ENCODE results near the gene NAPEPLD. TPM values are rescaled to one million over a fixed set of nuclear protein-coding genes. Genes with fewer than 3 reads are reported as not detected.
A peak's percentile ranks its signal among the peaks of the same experiment; 100 is the strongest.
"Not testable (repeated sequence)": the region's sequence is repeated elsewhere in the genome, so short reads cannot be mapped to it uniquely, and the experiment has no call there.

The NAPEPLD gene
- total RNA-seq, 3 donors from 2014 or later, result 43.9 to 71.0 (median 45.9) TPM

DNA sequence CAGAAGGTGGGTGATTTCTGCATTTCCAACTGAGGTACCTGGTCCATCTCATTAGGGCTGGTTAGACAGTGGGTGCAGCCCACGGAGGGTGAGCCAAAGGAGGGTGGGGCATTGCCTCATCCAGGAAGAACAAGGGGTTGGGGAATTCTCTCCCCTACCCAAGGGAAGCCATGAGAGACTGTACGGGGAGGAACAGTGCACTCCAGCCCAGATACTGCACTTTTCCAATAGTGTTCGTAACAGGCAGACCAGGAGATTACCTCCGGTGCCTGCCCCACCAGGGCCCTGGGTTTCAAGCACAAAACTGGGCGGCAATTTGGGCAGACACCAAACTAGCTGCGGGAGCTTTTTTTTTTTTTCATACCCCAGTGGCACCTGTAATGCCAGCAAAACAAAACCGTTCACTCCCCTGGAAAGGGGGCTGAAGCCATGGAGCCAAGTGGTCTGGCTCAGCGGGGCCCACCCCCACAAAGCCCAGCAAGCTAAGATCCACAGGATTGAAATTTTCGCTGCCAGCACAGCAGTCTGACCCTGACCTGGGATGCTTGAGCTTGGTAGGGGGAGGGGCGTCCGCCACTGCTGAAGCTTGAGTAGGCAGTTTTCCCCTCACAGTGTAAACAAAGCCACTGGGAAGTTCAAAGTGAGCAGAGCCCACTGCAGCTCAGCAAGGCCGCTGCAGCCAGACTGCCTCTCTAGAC lies 42.7 kb downstream of the NAPEPLD start:
- DNase-seq, result no peak
- H3K36me3 ChIP-seq (ENCODE audit: low read depth), result no peaks in the 10 kb centered on the region
- no peaks in the 10 kb centered on the region for H3K4me1 ChIP-seq (ENCODE audit: low read depth)
- H3K9me3 ChIP-seq, result no peaks in the 10 kb centered on the region
- TF ChIP-seq, protein P1, sequence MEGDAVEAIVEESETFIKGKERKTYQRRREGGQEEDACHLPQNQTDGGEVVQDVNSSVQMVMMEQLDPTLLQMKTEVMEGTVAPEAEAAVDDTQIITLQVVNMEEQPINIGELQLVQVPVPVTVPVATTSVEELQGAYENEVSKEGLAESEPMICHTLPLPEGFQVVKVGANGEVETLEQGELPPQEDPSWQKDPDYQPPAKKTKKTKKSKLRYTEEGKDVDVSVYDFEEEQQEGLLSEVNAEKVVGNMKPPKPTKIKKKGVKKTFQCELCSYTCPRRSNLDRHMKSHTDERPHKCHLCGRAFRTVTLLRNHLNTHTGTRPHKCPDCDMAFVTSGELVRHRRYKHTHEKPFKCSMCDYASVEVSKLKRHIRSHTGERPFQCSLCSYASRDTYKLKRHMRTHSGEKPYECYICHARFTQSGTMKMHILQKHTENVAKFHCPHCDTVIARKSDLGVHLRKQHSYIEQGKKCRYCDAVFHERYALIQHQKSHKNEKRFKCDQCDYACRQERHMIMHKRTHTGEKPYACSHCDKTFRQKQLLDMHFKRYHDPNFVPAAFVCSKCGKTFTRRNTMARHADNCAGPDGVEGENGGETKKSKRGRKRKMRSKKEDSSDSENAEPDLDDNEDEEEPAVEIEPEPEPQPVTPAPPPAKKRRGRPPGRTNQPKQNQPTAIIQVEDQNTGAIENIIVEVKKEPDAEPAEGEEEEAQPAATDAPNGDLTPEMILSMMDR (IDR thresholded peaks at IDR 0.05), result no peak
- ATAC-seq, result no peak
- no peak overlapping the region for H3K4me3 ChIP-seq
- intact Hi-C loops (cut with DNase I, micrococcal nuclease), result no loop called here

DNA sequence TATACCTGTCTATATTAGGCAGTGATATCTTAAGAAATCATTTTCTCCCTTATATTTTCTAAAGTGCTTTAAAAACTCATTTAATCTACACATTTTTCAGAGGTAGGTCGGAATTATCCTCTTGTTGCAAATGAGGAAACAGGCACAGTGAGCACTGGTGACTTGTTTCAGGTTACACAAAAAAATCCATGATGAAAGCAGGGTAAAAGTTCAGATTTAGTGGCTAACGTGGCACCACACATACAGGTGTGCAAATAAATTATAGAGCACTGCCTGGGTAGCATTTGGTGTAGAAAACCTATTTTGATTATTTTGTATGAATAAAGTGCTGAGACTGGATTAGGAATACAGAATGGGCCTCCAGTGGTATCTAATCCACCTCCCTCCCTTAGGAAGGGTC lies 47.4 kb downstream of the NAPEPLD start:
- no peak for ATAC-seq
- H3K4me3 ChIP-seq, result no peak overlapping the region
- H3K9me3 ChIP-seq, result no peaks in the 10 kb centered on the region
- intact Hi-C loops (cut with DNase I, micrococcal nuclease), result no loop called here
- DNase-seq, result no peak
- no peaks in the 10 kb centered on the region for H3K36me3 ChIP-seq (ENCODE audit: low read depth)
- TF ChIP-seq, protein P1 (IDR thresholded peaks at IDR 0.05), result no peak
- H3K4me1 ChIP-seq (ENCODE audit: low read depth), result no peaks in the 10 kb centered on the region

DNA sequence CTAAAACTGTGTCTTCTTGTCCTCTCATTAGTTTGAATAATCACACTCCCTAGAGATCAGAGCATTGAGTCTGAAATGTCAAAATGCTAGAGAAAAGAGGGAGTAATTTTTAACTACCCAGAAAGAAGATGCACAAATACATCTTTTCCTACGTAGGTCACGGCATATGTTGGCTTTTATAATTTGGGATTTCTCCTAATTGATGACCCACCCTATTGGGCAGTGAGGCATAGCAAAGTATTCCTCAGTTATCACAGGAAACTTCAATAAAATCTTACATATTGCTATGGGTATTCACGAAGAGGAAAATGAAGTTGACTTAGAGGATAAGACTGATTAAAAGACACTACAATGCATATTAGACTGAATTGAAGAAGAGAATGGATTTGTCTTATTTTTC lies 48.6 kb downstream of the NAPEPLD start:
- Histone ChIP-seq H3K36me3 (ENCODE audit: low read depth) (no peaks in the 10 kb centered on the region), H3K4me3 (no peak overlapping the region), H3K4me1 (ENCODE audit: low read depth) (no peaks in the 10 kb centered on the region), H3K9me3 (no peaks in the 10 kb centered on the region)
- TF ChIP-seq, protein P1 (IDR thresholded peaks at IDR 0.05), result no peak
- ATAC-seq (no peak), DNase-seq (no peak)
- intact Hi-C loops (cut with DNase I, micrococcal nuclease), result no loop called here

DNA sequence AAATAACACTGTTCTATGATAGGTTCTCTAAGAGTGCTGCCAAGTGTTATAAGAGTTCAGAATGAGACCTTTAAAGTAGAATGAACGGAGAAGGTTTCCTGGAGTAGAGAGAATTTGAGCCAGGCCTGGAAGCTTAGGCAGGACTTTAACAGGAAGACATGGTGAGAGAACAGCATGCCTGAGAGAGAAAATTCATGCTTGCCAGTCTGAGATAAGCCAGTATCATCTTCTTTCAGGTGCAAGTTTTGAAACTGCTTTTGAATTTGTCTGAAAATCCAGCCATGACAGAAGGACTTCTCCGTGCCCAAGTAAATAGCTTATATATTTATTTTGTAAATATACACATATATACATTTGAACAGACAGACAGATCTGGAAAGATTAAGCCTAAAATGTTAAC lies 51.9 kb downstream of the NAPEPLD start:
- TF ChIP-seq, protein P1 (IDR thresholded peaks at IDR 0.05), result no peak
- intact Hi-C loops (cut with DNase I, micrococcal nuclease), result no loop called here
- no peaks in the 10 kb centered on the region for H3K36me3 ChIP-seq (ENCODE audit: low read depth)
- H3K9me3 ChIP-seq, result no peaks in the 10 kb centered on the region
- no peak overlapping the region for H3K4me3 ChIP-seq
- no peak for ATAC-seq
- H3K4me1 ChIP-seq (ENCODE audit: low read depth), result no peaks in the 10 kb centered on the region
- DNase-seq, result no peak

DNA sequence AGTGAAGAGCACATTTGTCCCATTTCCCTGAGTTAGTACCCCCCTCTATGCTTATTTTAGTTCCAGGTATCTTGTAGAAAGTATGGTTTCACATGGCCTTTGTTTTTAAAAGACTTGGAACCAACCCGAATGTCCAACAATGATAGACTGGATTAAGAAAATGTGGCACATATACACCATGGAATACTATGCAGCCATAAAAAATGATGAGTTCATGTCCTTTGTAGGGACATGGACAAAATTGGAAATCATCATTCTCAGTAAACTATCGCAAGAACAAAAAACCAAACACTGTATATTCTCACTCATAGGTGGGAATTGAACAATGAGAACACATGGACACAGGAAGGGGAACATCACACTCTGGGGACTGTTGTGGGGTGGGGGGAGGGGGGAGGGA lies 53.3 kb downstream of the NAPEPLD start:
- H3K4me3 ChIP-seq; ATAC-seq; intact Hi-C loops (cut with DNase I, micrococcal nuclease); DNase-seq; H3K9me3 ChIP-seq; H3K36me3 ChIP-seq (ENCODE audit: low read depth); H3K4me1 ChIP-seq (ENCODE audit: low read depth): not testable (repeated sequence)

DNA sequence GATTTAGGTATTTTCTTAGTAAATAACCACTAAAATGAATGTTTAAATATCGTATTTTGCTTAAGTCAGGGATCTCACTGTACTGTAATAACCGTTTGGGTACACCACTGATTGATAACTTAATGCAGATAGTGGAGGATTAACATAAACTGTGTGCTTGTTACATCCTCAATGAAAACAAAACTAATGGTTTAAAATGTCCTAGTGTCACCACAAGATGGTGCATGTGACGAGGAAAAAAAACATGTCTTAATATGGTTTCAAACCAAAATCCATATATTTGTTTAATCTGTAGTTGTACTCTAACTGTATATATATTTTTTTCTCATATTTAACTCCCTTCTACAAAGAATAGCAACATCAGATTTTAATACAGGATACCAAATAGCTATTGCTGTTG lies 54.8 kb downstream of the NAPEPLD start:
- peak; percentile 28 for ATAC-seq

More for the DNA sequence above, 54.8 kb downstream of the NAPEPLD start:
- H3K36me3 ChIP-seq (ENCODE audit: low read depth), result no peaks in the 10 kb centered on the region
- no peaks in the 10 kb centered on the region for H3K4me1 ChIP-seq (ENCODE audit: low read depth)
- no peak overlapping the region for H3K4me3 ChIP-seq
- DNase-seq, result no peak
- TF ChIP-seq, protein P1 (IDR thresholded peaks at IDR 0.05), result no peak
- intact Hi-C loops (cut with DNase I, micrococcal nuclease), result no loop called here
- H3K9me3 ChIP-seq, result no peaks in the 10 kb centered on the region

Data from mucosa of descending colon (tissue), 3 donors.